ENCODE data around the gene KCNH1.

Gene KCNH1

GRCh38 chr1:210783925-210784324 is 350.0 kb downstream of the KCNH1 start:
- H3K4me3 ChIP-seq (ENCODE audit: low read depth, low read length): no peak overlapping the region
- TF ChIP-seq, protein P1, sequence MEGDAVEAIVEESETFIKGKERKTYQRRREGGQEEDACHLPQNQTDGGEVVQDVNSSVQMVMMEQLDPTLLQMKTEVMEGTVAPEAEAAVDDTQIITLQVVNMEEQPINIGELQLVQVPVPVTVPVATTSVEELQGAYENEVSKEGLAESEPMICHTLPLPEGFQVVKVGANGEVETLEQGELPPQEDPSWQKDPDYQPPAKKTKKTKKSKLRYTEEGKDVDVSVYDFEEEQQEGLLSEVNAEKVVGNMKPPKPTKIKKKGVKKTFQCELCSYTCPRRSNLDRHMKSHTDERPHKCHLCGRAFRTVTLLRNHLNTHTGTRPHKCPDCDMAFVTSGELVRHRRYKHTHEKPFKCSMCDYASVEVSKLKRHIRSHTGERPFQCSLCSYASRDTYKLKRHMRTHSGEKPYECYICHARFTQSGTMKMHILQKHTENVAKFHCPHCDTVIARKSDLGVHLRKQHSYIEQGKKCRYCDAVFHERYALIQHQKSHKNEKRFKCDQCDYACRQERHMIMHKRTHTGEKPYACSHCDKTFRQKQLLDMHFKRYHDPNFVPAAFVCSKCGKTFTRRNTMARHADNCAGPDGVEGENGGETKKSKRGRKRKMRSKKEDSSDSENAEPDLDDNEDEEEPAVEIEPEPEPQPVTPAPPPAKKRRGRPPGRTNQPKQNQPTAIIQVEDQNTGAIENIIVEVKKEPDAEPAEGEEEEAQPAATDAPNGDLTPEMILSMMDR (IDR thresholded peaks at IDR 0.05; ENCODE audit: low read depth, low read length, missing control alignments): no peak
- no peak for DNase-seq (ENCODE audit: low read depth)

DNA sequence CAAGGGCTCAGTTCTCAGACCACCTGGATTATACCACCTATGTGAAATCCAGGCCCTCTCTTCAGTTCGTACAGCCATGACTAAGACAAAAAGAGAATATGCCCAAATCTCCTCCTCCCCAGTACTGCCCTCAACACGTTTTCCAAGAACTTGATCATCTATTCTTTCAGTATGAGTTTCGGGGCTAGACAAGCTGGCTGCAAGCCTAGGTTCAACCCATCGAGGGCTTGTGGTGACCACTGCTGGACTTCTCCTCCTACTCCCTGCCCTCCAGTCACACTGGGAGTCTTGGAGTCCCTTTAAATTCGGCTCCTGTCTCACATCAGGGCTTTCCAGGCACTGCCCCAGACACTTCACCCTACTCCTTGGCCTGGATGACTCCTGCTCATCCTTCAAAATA is 352.3 kb downstream of the KCNH1 start:
- no peak overlapping the region for H3K4me3 ChIP-seq (ENCODE audit: low read depth, low read length)
- DNase-seq (ENCODE audit: low read depth): no peak
- TF ChIP-seq, protein P1 (IDR thresholded peaks at IDR 0.05; ENCODE audit: low read depth, low read length, missing control alignments): no peak

DNA sequence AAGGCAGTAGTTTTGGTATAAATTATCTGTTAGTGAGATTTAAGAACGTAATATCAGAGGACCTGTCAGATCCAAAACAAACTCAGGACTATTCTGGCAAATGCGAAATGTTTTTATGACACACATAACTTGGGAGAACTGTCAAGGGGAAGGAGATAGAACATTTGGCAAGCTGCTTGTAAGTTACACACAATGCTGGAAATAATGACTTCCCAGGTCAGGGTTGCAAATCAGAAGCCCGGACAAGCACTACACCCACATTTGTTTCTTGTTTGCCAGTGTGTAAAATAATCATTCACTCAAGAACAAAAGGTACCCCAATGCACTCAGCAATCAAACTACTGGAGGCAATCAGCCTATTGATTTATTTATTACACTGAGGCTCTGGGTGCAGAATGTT is 354.7 kb downstream of the KCNH1 start:
- TF ChIP-seq, protein P1 (IDR thresholded peaks at IDR 0.05; ENCODE audit: low read depth, low read length, missing control alignments): no peak
- H3K4me3 ChIP-seq (ENCODE audit: low read depth, low read length): no peak overlapping the region
- DNase-seq (ENCODE audit: low read depth): no peak

- DNase-seq (ENCODE audit: low read depth): no peak
- no peak overlapping the region for H3K4me3 ChIP-seq (ENCODE audit: low read depth, low read length)
- TF ChIP-seq, protein P1 (IDR thresholded peaks at IDR 0.05; ENCODE audit: low read depth, low read length, missing control alignments): no peak
Observed at GRCh38 chr1:210777914-210778313, 356.0 kb downstream of the KCNH1 start.

- TF ChIP-seq, protein P1 (IDR thresholded peaks at IDR 0.05; ENCODE audit: low read depth, low read length, missing control alignments): no peak
- no peak overlapping the region for H3K4me3 ChIP-seq (ENCODE audit: low read depth, low read length)
- DNase-seq (ENCODE audit: low read depth): no peak
Observed at GRCh38 chr1:210776712-210777111, 357.2 kb downstream of the KCNH1 start.

DNA sequence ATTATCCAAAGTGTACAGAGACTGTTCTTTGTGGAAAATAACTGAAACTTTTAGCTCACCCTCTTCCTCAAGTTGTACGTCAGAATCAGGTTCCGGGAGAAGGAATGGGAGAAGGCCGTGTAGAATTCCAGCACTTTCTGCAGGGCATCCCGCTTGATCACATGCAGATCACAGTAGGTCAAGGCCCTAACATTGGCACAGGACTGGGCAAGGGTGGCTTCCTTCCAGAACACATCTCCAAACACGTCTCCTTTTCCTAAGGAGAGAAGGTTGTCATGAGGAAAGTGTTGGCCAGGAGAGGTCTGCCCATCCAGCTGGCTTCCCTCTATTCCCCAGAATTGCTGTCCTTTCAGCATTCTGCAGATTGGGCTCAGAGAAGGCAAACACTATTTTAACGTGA is 358.7 kb downstream of the KCNH1 start:
- DNase-seq (ENCODE audit: low read depth): no peak
- H3K4me3 ChIP-seq (ENCODE audit: low read depth, low read length): no peak overlapping the region
- TF ChIP-seq, protein P1 (IDR thresholded peaks at IDR 0.05; ENCODE audit: low read depth, low read length, missing control alignments): no peak

- DNase-seq (ENCODE audit: low read depth): no peak
- TF ChIP-seq, protein P1 (IDR thresholded peaks at IDR 0.05; ENCODE audit: low read depth, low read length, missing control alignments): no peak
- no peak overlapping the region for H3K4me3 ChIP-seq (ENCODE audit: low read depth, low read length)
Observed at GRCh38 chr1:210773450-210773849, 360.5 kb downstream of the KCNH1 start.

All from GM12864 (cell line).